ENCODE measurements around the gene PDGFC.

Gene PDGFC

GRCh38 chr4:156971676-156972378 is at the start of gene PDGFC:
PDGFC (minus strand) TSS chr4:156971799; CDS start chr4:156970903, 896 bp downstream.
- peak; percentile 14 to 59 for DNase-seq

GRCh38 chr4:157020882-157021281 is 49.3 kb upstream of the PDGFC start:
- no peak for DNase-seq

- no peak for DNase-seq
Observed at GRCh38 chr4:157018920-157019490, 47.4 kb upstream of the PDGFC start.

GRCh38 chr4:157014621-157015591 is 43.3 kb upstream of the PDGFC start:
- peak; percentile 33 to 80 for DNase-seq

- no peak for DNase-seq
Observed at GRCh38 chr4:157013656-157014055, 42.1 kb upstream of the PDGFC start.

- peak in 1 of 2 experiments; percentile 59 for DNase-seq
Observed at GRCh38 chr4:157012781-157013180, 41.2 kb upstream of the PDGFC start.

- no peak for DNase-seq
Observed at GRCh38 chr4:157012296-157012695, 40.7 kb upstream of the PDGFC start.

- no peak for DNase-seq
Observed at GRCh38 chr4:157010630-157011029, 39.0 kb upstream of the PDGFC start.

- no peak for DNase-seq
Observed at GRCh38 chr4:157005831-157006230, 34.2 kb upstream of the PDGFC start.

GRCh38 chr4:157005193-157005592 is 33.6 kb upstream of the PDGFC start:
- no peak for DNase-seq

GRCh38 chr4:157004279-157005161 is 32.9 kb upstream of the PDGFC start:
- DNase-seq: no peak

GRCh38 chr4:156999175-156999517 is 27.5 kb upstream of the PDGFC start:
- DNase-seq: peak; percentile 30 to 89

GRCh38 chr4:156998500-156999174 is 27.0 kb upstream of the PDGFC start:
- no peak for DNase-seq

GRCh38 chr4:156992943-156993342 is 21.3 kb upstream of the PDGFC start:
- DNase-seq: no peak

GRCh38 chr4:156991161-156991560 is 19.6 kb upstream of the PDGFC start:
- DNase-seq: no peak

GRCh38 chr4:156983366-156983765 is 11.8 kb upstream of the PDGFC start:
- DNase-seq: peak in 1 of 2 experiments; percentile 39

- no peak for DNase-seq
Observed at GRCh38 chr4:156981262-156981769, 9.7 kb upstream of the PDGFC start.

GRCh38 chr4:156977435-156978160 is 6.0 kb upstream of the PDGFC start:
- DNase-seq: no peak

GRCh38 chr4:156976147-156976546 is 4.5 kb upstream of the PDGFC start:
- peak; percentile 12 to 39 for DNase-seq

- DNase-seq: no peak
Observed at GRCh38 chr4:156975686-156976085, 4.1 kb upstream of the PDGFC start.

- no peak for DNase-seq
Observed at GRCh38 chr4:156974264-156974663, 2.7 kb upstream of the PDGFC start.

All from SW 1271 (cell line).